Tibial nerve (tissue), 4 donors: ENCODE data around the gene KIF18A. TPM values are rescaled to one million over a fixed set of nuclear protein-coding genes. Genes with fewer than 3 reads are reported as not detected.

Experiments
- DNase-seq, 2 donors: peaks; one replicate each; pipeline ENCODE4 v3.0.0-alpha.2; 2019; ENCODE audit warnings: low spot score in 2 of 2
- H3K27ac ChIP-seq, 4 donors: fragments of 200-600 bp; sonication (generic) in 3 of 4; one replicate each; pipeline ENCODE4 v1.5.1; 2017 to 2019; ENCODE audit warnings: mild to moderate bottlenecking in 1 of 4
- H3K27me3 ChIP-seq, 2 donors: fragments of 200-600 bp; sonication (generic) in 1 of 2; one replicate each; pipeline versions ENCODE4 v1.5.1 to v1.6.0; 2017 to 2019
- H3K36me3 ChIP-seq, 3 donors: fragments of 200-600 bp; sonication (generic); one replicate each; pipeline ENCODE4 v1.5.1; 2018 to 2019
- H3K4me1 ChIP-seq, 4 donors: fragments of 200-600 bp; sonication (generic) in 3 of 4; one replicate each; pipeline ENCODE4 v1.5.1; 2017 to 2019
- H3K4me3 ChIP-seq, 4 donors: fragments of 200-600 bp; sonication (generic) in 3 of 4; one replicate each; pipeline ENCODE4 v1.5.1; 2017 to 2019; ENCODE audit warnings: mild to moderate bottlenecking in 1 of 4, moderate library complexity in 1 of 4
- H3K9me3 ChIP-seq, 4 donors: fragments of 200-600 bp; sonication (generic) in 3 of 4; one replicate each; pipeline ENCODE4 v1.5.1; 2017 to 2019
- CTCF ChIP-seq, 5 experiments: fragments of 200-600 bp in 3 of 5; fragments of 450-650 bp in 2 of 5; sonication (generic) in 3 of 5; IDR thresholded peaks; one replicate each; pipeline ENCODE4 v1.5.1; 2016 to 2019; ENCODE audit warnings: antibody characterized with exemption in 5 of 5, mild to moderate bottlenecking in 3 of 5, moderate library complexity in 2 of 5
- EP300 ChIP-seq, 2 donors: sonication (generic); formaldehyde crosslinking; IDR thresholded peaks; one replicate each; pipeline ENCODE4 v1.6.1; 2017; ENCODE audit warnings: antibody characterized with exemption in 2 of 2, mild to moderate bottlenecking in 1 of 2
- POLR2A ChIP-seq, 2 donors: fragments of 450-650 bp; IDR thresholded peaks; one replicate each; pipeline ENCODE4 v1.6.1; 2017; ENCODE audit warnings: antibody characterized with exemption in 2 of 2, mild to moderate bottlenecking in 2 of 2, moderate library complexity in 2 of 2
- WGBS, 2 donors: methylation state at CpG; one replicate each; pipeline ENCODE4 v1.1.5; 2018; 5-methylcytosine and 5-hydroxymethylcytosine counted together
- total RNA-seq, 4 donors: library from RNA; depleted of rRNA; stranded (reverse); fragments of >200 nt; gene quantifications; one replicate each; pipeline ENCODE4 v1.1.0, GENCODE V29; 2016

Gene KIF18A
- total RNA-seq, 4 donors from 2014 or later = 0.22 to 0.63 (median 0.60) TPM; not detected in 1

- Histone ChIP-seq H3K36me3 (no peaks in the 10 kb centered on the region), H3K9me3 (no peaks in the 10 kb centered on the region), H3K27me3 (no peaks in the 10 kb centered on the region), H3K27ac (no peak overlapping the region), H3K4me1 (no peaks in the 10 kb centered on the region), H3K4me3 (no peak overlapping the region)
- 96% methylated on average over 2 of the region's 2 CpGs for WGBS, 2 donors
- no peak for TF ChIP-seq POLR2A (IDR thresholded peaks at IDR 0.05)
- no peak for TF ChIP-seq EP300 (IDR thresholded peaks at IDR 0.05)
- no peak for TF ChIP-seq CTCF (IDR thresholded peaks at IDR 0.05)
- no peak for DNase-seq
Observed at GRCh38 chr11:28017816-28018215, 90.1 kb downstream of the KIF18A start.

GRCh38 chr11:28011813-28012212 lies 96.1 kb downstream of the KIF18A start:
- Histone ChIP-seq H3K4me1 (no peaks in the 10 kb centered on the region), H3K27me3 (no peaks in the 10 kb centered on the region), H3K9me3 (no peaks in the 10 kb centered on the region), H3K36me3 (no peaks in the 10 kb centered on the region), H3K27ac (no peak overlapping the region), H3K4me3 (no peak overlapping the region)
- TF ChIP-seq EP300 (IDR thresholded peaks at IDR 0.05) (no peak), CTCF (IDR thresholded peaks at IDR 0.05) (no peak), POLR2A (IDR thresholded peaks at IDR 0.05) (no peak)
- DNase-seq = no peak
- 86 to 94% methylated on average over 4 of the region's 4 CpGs for WGBS, 2 donors

GRCh38 chr11:28009996-28010395 lies 98.0 kb downstream of the KIF18A start:
- Histone ChIP-seq H3K36me3 (no peaks in the 10 kb centered on the region), H3K27me3 (no peaks in the 10 kb centered on the region), H3K4me1 (no peaks in the 10 kb centered on the region), H3K27ac (no peak overlapping the region), H3K4me3 (no peak overlapping the region), H3K9me3 (no peaks in the 10 kb centered on the region)
- 32 to 41% methylated on average over 1 of the region's 1 CpG for WGBS, 2 donors
- DNase-seq = no peak
- TF ChIP-seq CTCF (IDR thresholded peaks at IDR 0.05) = no peak
- no peak for TF ChIP-seq EP300 (IDR thresholded peaks at IDR 0.05)
- TF ChIP-seq POLR2A (IDR thresholded peaks at IDR 0.05) = no peak

- no peak overlapping the region for H3K27ac ChIP-seq
Observed at GRCh38 chr11:28009388-28009787, 98.6 kb downstream of the KIF18A start.

GRCh38 chr11:28003615-28004014 lies 104.3 kb downstream of the KIF18A start:
- TF ChIP-seq POLR2A (IDR thresholded peaks at IDR 0.05) = no peak

More at GRCh38 chr11:28009388-28009787, 98.6 kb downstream of the KIF18A start:
- Histone ChIP-seq H3K9me3 (no peaks in the 10 kb centered on the region), H3K36me3 (no peaks in the 10 kb centered on the region), H3K4me3 (no peak overlapping the region), H3K4me1 (no peaks in the 10 kb centered on the region), H3K27me3 (no peaks in the 10 kb centered on the region)
- no peak for TF ChIP-seq CTCF (IDR thresholded peaks at IDR 0.05)
- TF ChIP-seq POLR2A (IDR thresholded peaks at IDR 0.05) = no peak
- DNase-seq = no peak

GRCh38 chr11:27998552-27998951 lies 109.4 kb downstream of the KIF18A start:
- H3K4me3 ChIP-seq = no peak overlapping the region
- no peaks in the 10 kb centered on the region for H3K36me3 ChIP-seq
- TF ChIP-seq POLR2A (IDR thresholded peaks at IDR 0.05) = no peak
- no peak for TF ChIP-seq EP300 (IDR thresholded peaks at IDR 0.05)
- TF ChIP-seq CTCF (IDR thresholded peaks at IDR 0.05) = no peak
- no peak for DNase-seq
- no peak overlapping the region for H3K27ac ChIP-seq
- no peaks in the 10 kb centered on the region for H3K4me1 ChIP-seq
- H3K27me3 ChIP-seq = no peaks in the 10 kb centered on the region
- H3K9me3 ChIP-seq = peaks cover 0 to 38% (median 1%) of the 10 kb centered on the region in 4 donors

More at GRCh38 chr11:28003615-28004014, 104.3 kb downstream of the KIF18A start:
- no peak overlapping the region for H3K27ac ChIP-seq
- no peaks in the 10 kb centered on the region for H3K4me1 ChIP-seq
- H3K27me3 ChIP-seq = no peaks in the 10 kb centered on the region
- H3K9me3 ChIP-seq = peaks cover 0 to 41% (median 2%) of the 10 kb centered on the region in 4 donors
- no peak overlapping the region for H3K4me3 ChIP-seq
- no peaks in the 10 kb centered on the region for H3K36me3 ChIP-seq
- DNase-seq = no peak
